K562 (cell line): ENCODE measurements around the gene OTUB2. TPM values are rescaled to one million over a fixed set of nuclear protein-coding genes. Genes with fewer than 3 reads are reported as not detected.
A peak's percentile ranks its signal among the peaks of the same experiment; 100 is the strongest.

ENCODE experiments used
- ATAC-seq: fragments of 200-7000 bp; cut with Tn5 transposase; 3 replicates; pipeline ENCODE4 v1.9.1; 2020; ENCODE audit warnings: moderate library complexity
- BruUV-seq: library from RNA; stranded (reverse); fragments of 400-500 nt; replicated peaks from 2 replicates; lab custom pipeline; 2021; lab: Mats Ljungman, UMichigan
- CTCF ChIA-PET: fragments of 300-600 bp; formaldehyde crosslinking; extraction: SDS; loops from one replicate; lab custom pipeline; 2021; ENCODE audit warnings: low intra/inter-chr PET ratio; lab: Yijun Ruan, JAX
- POLR2A ChIA-PET: fragments of 300-600, 350-650 bp; sonication (Branson Sonifier 250); formaldehyde crosslinking; extraction: SDS; loops from one replicate; lab custom pipeline; 2021; ENCODE audit warnings: antibody characterized with exemption, inconsistent platforms; lab: Yijun Ruan, JAX
- DNase-seq, 4 experiments: peaks; one replicate each; pipeline versions ENCODE4 v3.0.0 to v3.0.0-alpha.2; 2011 to 2018; ENCODE audit warnings: low spot score in 3 of 4, mixed read lengths in 3 of 4; ENCODE audit errors: extremely low read depth in 1 of 4
- FAIRE-seq: peaks from 2 replicates; lab custom pipeline; 2011; peaks lifted over from hg19 to GRCh38; lab: Jason Lieb, UNC
- H2AFZ ChIP-seq: 2 replicates; pipeline ENCODE4 v1.6.0; 2011; ENCODE audit warnings: low read depth, low read length, control low read depth, inconsistent platforms
- H3K27ac ChIP-seq: fragments of 200-600 bp; 3 replicates; pipeline ENCODE4 v1.8.0; 2011; ENCODE audit warnings: low read depth, mild to moderate bottlenecking, control low read depth, inconsistent platforms, low read length, moderate library complexity, mixed read lengths; ENCODE audit errors: extremely low read depth
- H3K27me3 ChIP-seq, 2 experiments: fragments of 300-600 bp in 1 of 2; 2 replicates in 1 of 2; 3 replicates in 1 of 2; pipeline versions ENCODE4 v1.6.0 to v1.8.0; 2011; ENCODE audit warnings: inconsistent platforms in 2 of 2, low read length in 2 of 2, mild to moderate bottlenecking in 1 of 2, mixed read lengths in 1 of 2, moderate library complexity in 1 of 2; ENCODE audit not compliant: control insufficient read depth in 2 of 2, insufficient read depth in 2 of 2
- H3K36me3 ChIP-seq: fragments of 300-600 bp; 3 replicates; pipeline ENCODE4 v1.8.0; 2011; ENCODE audit warnings: mild to moderate bottlenecking, low read length, inconsistent platforms; ENCODE audit not compliant: control insufficient read depth, insufficient read depth
- H3K4me1 ChIP-seq, 2 experiments: fragments of 200-600 bp in 1 of 2; replicated peaks in 1 of 2; 2 replicates in 1 of 2; 3 replicates in 1 of 2; pipeline versions ENCODE4 v1.5.1 to v1.8.0; 2011; ENCODE audit warnings: inconsistent platforms in 2 of 2, low read length in 2 of 2, mild to moderate bottlenecking in 1 of 2, mixed read lengths in 1 of 2, moderate library complexity in 1 of 2; ENCODE audit not compliant: control insufficient read depth in 2 of 2, insufficient read depth in 2 of 2
- H3K4me2 ChIP-seq: 2 replicates; pipeline ENCODE4 v1.6.1; 2011; ENCODE audit warnings: low read length, control low read depth, inconsistent platforms, mixed read lengths; ENCODE audit not compliant: insufficient read depth
- H3K4me3 ChIP-seq: fragments of 200-600 bp; sonication (generic), shearing (Covaris generic); 2 replicates; pipeline ENCODE4 v1.5.1; 2016; ENCODE audit warnings: control low read depth, inconsistent platforms
- H3K79me2 ChIP-seq: fragments of 200-600 bp; 3 replicates; pipeline ENCODE4 v1.8.0; 2011; ENCODE audit warnings: low read length, inconsistent platforms; ENCODE audit not compliant: control insufficient read depth, insufficient read depth
- H3K9ac ChIP-seq, 2 experiments: 2 replicates each; pipeline versions ENCODE4 v1.6.0 to v1.6.1; 2011; ENCODE audit warnings: low read depth in 2 of 2, low read length in 2 of 2, control low read depth in 1 of 2, inconsistent platforms in 1 of 2, mild to moderate bottlenecking in 1 of 2, mixed read lengths in 1 of 2; ENCODE audit not compliant: insufficient read depth in 1 of 2
- H3K9me1 ChIP-seq: one replicate; pipeline ENCODE4 v1.6.0; 2011; ENCODE audit warnings: inconsistent platforms, mild to moderate bottlenecking, low read length, moderate library complexity; ENCODE audit not compliant: control insufficient read depth, insufficient read depth
- H3K9me3 ChIP-seq: replicated peaks from 2 replicates; pipeline ENCODE4 v1.5.1; 2011; ENCODE audit warnings: low read depth, low read length, inconsistent platforms; ENCODE audit not compliant: control insufficient read depth, insufficient read depth
- H4K20me1 ChIP-seq: replicated peaks from 2 replicates; pipeline ENCODE4 v1.6.1; 2011; ENCODE audit warnings: low read length, inconsistent platforms, mixed read lengths; ENCODE audit not compliant: control insufficient read depth, insufficient read depth
- CEBPB ChIP-seq: fragments of 450-650 bp; IDR thresholded peaks from 2 replicates; pipeline ENCODE4 v1.6.1; 2016; ENCODE audit warnings: missing genetic modification characterization, missing compliant biosample characterization
- CHD4 ChIP-seq: fragments of 200-600 bp; sonication (generic); IDR thresholded peaks from 3 replicates; pipeline ENCODE4 v1.6.1; 2012; ENCODE audit warnings: low read depth, mild to moderate bottlenecking, mixed read lengths, low read length, inconsistent platforms; ENCODE audit not compliant: insufficient read depth, insufficient replicate concordance, poor library complexity, severe bottlenecking
- HDAC2 ChIP-seq: fragments of 450-650 bp; IDR thresholded peaks from 2 replicates; pipeline ENCODE4 v1.6.1; 2016; ENCODE audit warnings: mild to moderate bottlenecking
- NCOR1 ChIP-seq: fragments of 450-650 bp; IDR thresholded peaks from 2 replicates; pipeline ENCODE4 v1.6.1; 2016; ENCODE audit warnings: mild to moderate bottlenecking, moderate library complexity
- PHB ChIP-seq: fragments of 250-450 bp; sonication (Bioruptor Pico); IDR thresholded peaks from 2 replicates; pipeline ENCODE4 v1.5.0; 2021
- SIN3A ChIP-seq, 2 experiments: fragments of 150-350 bp in 1 of 2; IDR thresholded peaks; 2 replicates each; pipeline ENCODE4 v1.6.1; 2011 to 2016; ENCODE audit warnings: borderline replicate concordance in 2 of 2, low read depth in 2 of 2, low read length in 2 of 2, mild to moderate bottlenecking in 2 of 2, moderate library complexity in 2 of 2; ENCODE audit not compliant: control insufficient read depth in 1 of 2
- ZFP36 ChIP-seq: fragments of 150-350 bp; IDR thresholded peaks from 2 replicates; pipeline ENCODE4 v1.6.1; 2018; ENCODE audit warnings: low read length, low read depth; ENCODE audit not compliant: partially characterized antibody
- ZFX ChIP-seq: sonication (generic); formaldehyde crosslinking; IDR thresholded peaks from 2 replicates; pipeline ENCODE4 v1.8.0; 2022; ENCODE audit warnings: mild to moderate bottlenecking, missing genetic modification reagents, moderate library complexity
- ZNF79 ChIP-seq: fragments of 250-450 bp; sonication (Bioruptor Pico); IDR thresholded peaks from 2 replicates; pipeline ENCODE4 v1.4.0; 2020; ENCODE audit warnings: low read depth, mild to moderate bottlenecking, moderate library complexity
- WGBS: fragments of 100-300 bp; shearing (Covaris generic); methylation state at CpG from one replicate; pipeline ENCODE4 v1.1.6; 2016; ENCODE audit warnings: low coverage, mixed read lengths; ENCODE audit not compliant: insufficient coverage; ENCODE audit errors: missing lambda C conversion rate; 5-methylcytosine and 5-hydroxymethylcytosine counted together
- in situ Hi-C: fragments of 300-500 bp; cut with MboI; formaldehyde crosslinking; loops from 4 replicates; pipeline ENCODE4 v1.15.0; 2018; ENCODE audit warnings: inconsistent platforms, mixed read lengths
- intact Hi-C: fragments of 100-400 bp; cut with micrococcal nuclease; formaldehyde crosslinking; loops from 2 replicates; pipeline ENCODE4 v1.14.2; 2022
- polyA plus RNA-seq, 8 experiments: library from polyadenylated mRNA; depleted of rRNA in 4 of 8; stranded (reverse) in 5 of 8; unstranded in 3 of 8; fragments of >200 nt; fragmentation: Nextera tagmentation in 2 of 8; fragmentation: Illumina TruSeq in 1 of 8; extraction: Ambion mirVana in 2 of 8; extraction: Trizol in 1 of 8; gene quantifications; 2 replicates each; pipeline versions ENCODE4 v1.2.1 to v1.2.3, GENCODE V29; 2011 to 2014; ENCODE audit warnings: inconsistent platforms in 1 of 8, missing spikeins in 1 of 8
- total RNA-seq, 7 experiments: library from RNA; depleted of rRNA in 6 of 7; stranded (reverse); fragments of >200 nt in 6 of 7; fragmentation: Illumina TruSeq in 2 of 7; extraction: Trizol in 2 of 7; gene quantifications; 2 replicates each; pipeline versions ENCODE4 v1.2.1 to v1.2.3, GENCODE V29; 2011 to 2021; ENCODE audit warnings: low replicate concordance in 1 of 7
- TF ChIP-seq, protein P1 (sequence below): fragments of 250-450 bp; sonication (Bioruptor Pico); IDR thresholded peaks from 2 replicates; pipeline ENCODE4 v1.6.1; 2021; ENCODE audit warnings: mild to moderate bottlenecking
- TF ChIP-seq, protein P2 (sequence below): sonication (generic); formaldehyde crosslinking; IDR thresholded peaks from 2 replicates; pipeline ENCODE4 v1.8.1; 2023; ENCODE audit warnings: mild to moderate bottlenecking, missing genetic modification reagents

Gene OTUB2
- total and polyA plus RNA-seq, 9 of the 15 experiments (the other 6 are each of a cell fraction or from before 2014, with no cell fraction given) = 0.01 to 0.31 (median 0.11) TPM

DNA sequence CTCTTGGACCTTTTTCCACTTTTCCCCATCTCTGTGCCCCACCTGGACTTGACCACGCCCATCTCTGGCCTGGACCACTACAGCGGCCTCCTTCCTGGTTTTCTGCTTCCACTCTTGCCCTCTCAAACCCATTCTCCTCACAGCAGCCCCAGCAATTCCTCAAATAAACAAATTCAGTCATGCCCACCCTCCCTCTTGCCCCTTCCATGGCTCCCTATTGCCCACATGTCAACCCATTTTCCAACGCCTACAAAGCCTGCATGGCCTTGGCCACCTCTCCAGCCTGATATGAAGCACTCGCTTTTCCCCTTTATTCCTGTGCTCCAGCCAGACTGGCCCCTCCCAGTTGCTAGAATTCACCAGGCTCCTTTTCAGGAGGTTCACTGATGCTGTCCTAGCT is 5.9 kb upstream of the OTUB2 start:
- WGBS = 21% methylated on average over 3 of the region's 4 CpGs
- Histone ChIP-seq H3K27ac (no peak overlapping the region), H3K36me3 (no peaks in the 10 kb centered on the region), H3K9me1 (no peaks in the 10 kb centered on the region), H2AFZ (no peak overlapping the region), H4K20me1 (no peaks in the 10 kb centered on the region), H3K4me3 (no peak overlapping the region), H3K79me2 (no peaks in the 10 kb centered on the region), H3K27me3 (peaks cover 0 to 31% of the 10 kb centered on the region in 2 experiments; a peak in 3 of 5 replicates), H3K4me2 (no peak overlapping the region), H3K4me1 (no peaks in the 10 kb centered on the region), H3K9me3 (no peaks in the 10 kb centered on the region), H3K9ac (no peak overlapping the region)
- peak; percentile 21 for TF ChIP-seq ZFP36
- TF ChIP-seq, protein P1, sequence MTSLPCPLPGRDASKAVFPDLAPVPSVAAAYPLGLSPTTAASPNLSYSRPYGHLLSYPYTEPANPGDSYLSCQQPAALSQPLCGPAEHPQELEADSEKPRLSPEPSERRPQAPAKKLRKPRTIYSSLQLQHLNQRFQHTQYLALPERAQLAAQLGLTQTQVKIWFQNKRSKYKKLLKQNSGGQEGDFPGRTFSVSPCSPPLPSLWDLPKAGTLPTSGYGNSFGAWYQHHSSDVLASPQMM (CRISPR knock-in tag) = no peak
- intact Hi-C loops (no loop called here), in situ Hi-C loops (no loop called here)
- BruUV-seq = no TSS peak
- CTCF ChIA-PET = no interaction called here
- DNase-seq (no peak), ATAC-seq (no peak), FAIRE-seq (no peak)
- POLR2A ChIA-PET = no interaction called here

DNA sequence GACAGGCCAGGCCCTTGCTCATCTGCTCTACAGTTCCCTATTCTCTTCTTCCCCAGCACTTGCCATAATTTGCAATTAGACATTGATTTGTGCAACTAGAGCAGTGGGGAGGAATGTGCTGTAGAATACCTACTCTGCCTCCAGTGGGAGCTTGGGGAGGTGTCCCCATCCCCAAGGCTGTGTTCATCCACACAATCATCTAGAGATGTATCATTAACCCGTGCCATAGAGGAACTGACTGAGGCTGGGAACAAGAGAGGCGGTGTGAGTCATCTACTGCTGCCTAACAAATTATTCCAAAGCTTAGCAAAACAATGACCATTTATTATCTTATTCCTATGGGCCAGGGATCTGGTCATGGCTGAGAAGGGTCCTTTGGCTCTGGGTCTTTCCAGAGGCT is 5.1 kb upstream of the OTUB2 start:
- Histone ChIP-seq H3K27ac (no peak overlapping the region), H3K4me3 (no peak overlapping the region), H4K20me1 (no peaks in the 10 kb centered on the region), H3K4me1 (no peaks in the 10 kb centered on the region), H3K9me3 (no peaks in the 10 kb centered on the region), H3K79me2 (no peaks in the 10 kb centered on the region), H3K9ac (no peak overlapping the region), H3K36me3 (no peaks in the 10 kb centered on the region), H2AFZ (no peak overlapping the region), H3K4me2 (no peak overlapping the region), H3K9me1 (no peaks in the 10 kb centered on the region), H3K27me3 (peaks cover 0 to 31% of the 10 kb centered on the region in 2 experiments; a peak in 3 of 5 replicates)
- no peak for DNase-seq
- intact Hi-C loops = no loop called here
- FAIRE-seq = no peak
- ChIA-PET POLR2A (no interaction called here), CTCF (no interaction called here)
- TF ChIP-seq PHB (no peak), CEBPB (tag) (no peak), HDAC2 (no peak), ZFX (no peak), NCOR1 (no peak), CHD4 (no peak), ZNF79 (CRISPR knock-in tag) (peak; percentile 89), SIN3A (IDR thresholded peaks at IDR 0.05; ENCODE audit: borderline replicate concordance in 2 of 2, control insufficient read depth in 1 of 2, low read depth in 2 of 2, low read length in 2 of 2) (no peak)
- TF ChIP-seq, protein P2, sequence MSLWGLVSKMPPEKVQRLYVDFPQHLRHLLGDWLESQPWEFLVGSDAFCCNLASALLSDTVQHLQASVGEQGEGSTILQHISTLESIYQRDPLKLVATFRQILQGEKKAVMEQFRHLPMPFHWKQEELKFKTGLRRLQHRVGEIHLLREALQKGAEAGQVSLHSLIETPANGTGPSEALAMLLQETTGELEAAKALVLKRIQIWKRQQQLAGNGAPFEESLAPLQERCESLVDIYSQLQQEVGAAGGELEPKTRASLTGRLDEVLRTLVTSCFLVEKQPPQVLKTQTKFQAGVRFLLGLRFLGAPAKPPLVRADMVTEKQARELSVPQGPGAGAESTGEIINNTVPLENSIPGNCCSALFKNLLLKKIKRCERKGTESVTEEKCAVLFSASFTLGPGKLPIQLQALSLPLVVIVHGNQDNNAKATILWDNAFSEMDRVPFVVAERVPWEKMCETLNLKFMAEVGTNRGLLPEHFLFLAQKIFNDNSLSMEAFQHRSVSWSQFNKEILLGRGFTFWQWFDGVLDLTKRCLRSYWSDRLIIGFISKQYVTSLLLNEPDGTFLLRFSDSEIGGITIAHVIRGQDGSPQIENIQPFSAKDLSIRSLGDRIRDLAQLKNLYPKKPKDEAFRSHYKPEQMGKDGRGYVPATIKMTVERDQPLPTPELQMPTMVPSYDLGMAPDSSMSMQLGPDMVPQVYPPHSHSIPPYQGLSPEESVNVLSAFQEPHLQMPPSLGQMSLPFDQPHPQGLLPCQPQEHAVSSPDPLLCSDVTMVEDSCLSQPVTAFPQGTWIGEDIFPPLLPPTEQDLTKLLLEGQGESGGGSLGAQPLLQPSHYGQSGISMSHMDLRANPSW (CRISPR knock-in tag) = no peak
- peak; percentile 36; the same call in 1 of the 3 replicates for ATAC-seq
- BruUV-seq = no TSS peak
- in situ Hi-C loops = no loop called here
- WGBS = 0% methylated on average over 2 of the region's 2 CpGs
